HUES48 (cell line): ENCODE data around the gene UPB1.

Experiments used
- H3K27ac ChIP-seq: one replicate; pipeline ENCODE4 v1.7.0; 2013; ENCODE audit warnings: low read depth, low read length, inconsistent platforms
- H3K27me3 ChIP-seq: 2 replicates; pipeline ENCODE4 v1.6.1; 2013; ENCODE audit warnings: mild to moderate bottlenecking, low read length; ENCODE audit not compliant: control insufficient read depth, insufficient read depth
- H3K36me3 ChIP-seq: 2 replicates; pipeline ENCODE4 v1.6.1; 2013; ENCODE audit warnings: low read length; ENCODE audit not compliant: control insufficient read depth, insufficient read depth
- H3K4me1 ChIP-seq: 2 replicates; pipeline ENCODE4 v1.6.1; 2013; ENCODE audit warnings: mild to moderate bottlenecking, low read length; ENCODE audit not compliant: control insufficient read depth, insufficient read depth
- H3K4me3 ChIP-seq: 2 replicates; pipeline ENCODE4 v1.5.1; 2013; ENCODE audit warnings: mild to moderate bottlenecking, low read depth, low read length
- H3K9ac ChIP-seq: 2 replicates; pipeline ENCODE4 v1.6.1; 2013; ENCODE audit warnings: mild to moderate bottlenecking, low read depth, low read length, moderate library complexity
- H3K9me3 ChIP-seq: 2 replicates; pipeline ENCODE4 v1.6.1; 2013; ENCODE audit warnings: low read length; ENCODE audit not compliant: control insufficient read depth, insufficient read depth

Gene UPB1

GRCh38 chr22:24576778-24577177 is 81.6 kb downstream of the UPB1 start:
- Histone ChIP-seq H3K9me3 (no peaks in the 10 kb centered on the region), H3K27me3 (no peaks in the 10 kb centered on the region), H3K4me1 (no peaks in the 10 kb centered on the region), H3K9ac (no peak overlapping the region), H3K36me3 (peaks cover 42% of the 10 kb centered on the region), H3K27ac (no peak overlapping the region), H3K4me3 (no peak overlapping the region)
